ENCODE results near the gene PCNX2. TPM values are rescaled to one million over a fixed set of nuclear protein-coding genes. Genes with fewer than 3 reads are reported as not detected.

Gene PCNX2
- total and polyA plus RNA-seq, 2 donors (not counting 3 experiments of a cell fraction or from before 2014, with no cell fraction given): 6.6 to 11.0 TPM

GRCh38 chr1:233253832-233254331 lies 41.6 kb downstream of the PCNX2 start:
- no peak for DNase-seq (ENCODE audit: low read depth, low spot score)
- intact Hi-C loops (cut with micrococcal nuclease) (no loop called here), dilution Hi-C loops (cut with MboI; ENCODE audit: extremely low pct_ligation_motif_present, low sequenced_read_pairs) (no loop called here)
- FAIRE-seq: no peak
- BruUV-seq (replicated peaks): no TSS peak
- Histone ChIP-seq H3K27me3 (ENCODE audit: control insufficient read depth in 2 of 2, insufficient read depth in 2 of 2, low read length in 2 of 2) (no peaks in the 10 kb centered on the region), H3K9me3 (replicated peaks; ENCODE audit: control insufficient read depth, insufficient read depth, low read length) (no peaks in the 10 kb centered on the region), H4K20me1 (replicated peaks; ENCODE audit: control insufficient read depth, extremely low read depth, insufficient read depth, low read length) (no peaks in the 10 kb centered on the region), H3K9me1 (replicated peaks; ENCODE audit: control insufficient read depth, extremely low read depth, insufficient read depth, low read length) (no peaks in the 10 kb centered on the region), H3K79me2 (ENCODE audit: control insufficient read depth, insufficient read depth, low read length) (no peaks in the 10 kb centered on the region), H3K36me3 (ENCODE audit: control insufficient read depth in 2 of 2, extremely low read depth in 1 of 2, insufficient read depth in 2 of 2, low read length in 2 of 2) (peaks cover 2 to 3% of the 10 kb centered on the region in 2 experiments), H3K27ac (ENCODE audit: insufficient read depth, low read depth, low read length) (no peak overlapping the region), H2AFZ (ENCODE audit: low read depth, low read length) (no peak overlapping the region), H3K4me2 (ENCODE audit: insufficient read depth, low read length) (no peak overlapping the region), H3K4me3 (replicated peaks in 1 of 3; ENCODE audit: insufficient read depth in 1 of 3, low read depth in 1 of 3, low read length in 3 of 3) (no peak overlapping the region), H3K9ac (replicated peaks; ENCODE audit: extremely low read depth, insufficient read depth, low read length) (no peak overlapping the region), H3K4me1 (ENCODE audit: control insufficient read depth, extremely low read depth, insufficient read depth, low read length) (peaks cover 8% of the 10 kb centered on the region)
- ChIA-PET POLR2A (no interaction called here), CTCF (no interaction called here)
- TF ChIP-seq GATA2 (IDR thresholded peaks at IDR 0.05; ENCODE audit: insufficient read depth, insufficient read length, low read depth, low read length) (no peak), MAX (IDR thresholded peaks at IDR 0.05; ENCODE audit: insufficient read depth, insufficient read length) (no peak), POLR2A (IDR thresholded peaks at IDR 0.05; ENCODE audit: low read depth, low read length) (no peak), FOS (IDR thresholded peaks at IDR 0.05; ENCODE audit: borderline replicate concordance, insufficient read depth, low read length) (no peak), EZH2 (IDR thresholded peaks at IDR 0.05; ENCODE audit: borderline replicate concordance, low read depth, low read length, severe bottlenecking) (no peak), MYC (IDR thresholded peaks at IDR 0.05; ENCODE audit: low read depth, low read length) (no peak), JUN (IDR thresholded peaks at IDR 0.05; ENCODE audit: borderline replicate concordance, insufficient read depth, insufficient read length, low read depth) (no peak), POLR2AphosphoS5 (IDR thresholded peaks at IDR 0.05; ENCODE audit: insufficient read depth, low read depth, low read length) (no peak)
- TF ChIP-seq, protein P1, sequence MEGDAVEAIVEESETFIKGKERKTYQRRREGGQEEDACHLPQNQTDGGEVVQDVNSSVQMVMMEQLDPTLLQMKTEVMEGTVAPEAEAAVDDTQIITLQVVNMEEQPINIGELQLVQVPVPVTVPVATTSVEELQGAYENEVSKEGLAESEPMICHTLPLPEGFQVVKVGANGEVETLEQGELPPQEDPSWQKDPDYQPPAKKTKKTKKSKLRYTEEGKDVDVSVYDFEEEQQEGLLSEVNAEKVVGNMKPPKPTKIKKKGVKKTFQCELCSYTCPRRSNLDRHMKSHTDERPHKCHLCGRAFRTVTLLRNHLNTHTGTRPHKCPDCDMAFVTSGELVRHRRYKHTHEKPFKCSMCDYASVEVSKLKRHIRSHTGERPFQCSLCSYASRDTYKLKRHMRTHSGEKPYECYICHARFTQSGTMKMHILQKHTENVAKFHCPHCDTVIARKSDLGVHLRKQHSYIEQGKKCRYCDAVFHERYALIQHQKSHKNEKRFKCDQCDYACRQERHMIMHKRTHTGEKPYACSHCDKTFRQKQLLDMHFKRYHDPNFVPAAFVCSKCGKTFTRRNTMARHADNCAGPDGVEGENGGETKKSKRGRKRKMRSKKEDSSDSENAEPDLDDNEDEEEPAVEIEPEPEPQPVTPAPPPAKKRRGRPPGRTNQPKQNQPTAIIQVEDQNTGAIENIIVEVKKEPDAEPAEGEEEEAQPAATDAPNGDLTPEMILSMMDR (IDR thresholded peaks at IDR 0.05; ENCODE audit: extremely low read depth in 1 of 2, insufficient read depth in 1 of 2, low read depth in 1 of 2, low read length in 2 of 2): no peak
